PC-3 (cell line): ENCODE results near the gene CLPSL2.

ENCODE experiments used
- CTCF ChIP-seq: fragments of 300-600 bp; sonication (generic); conservative IDR thresholded peaks from 2 replicates; pipeline ENCODE4 v1.5.1; 2017; ENCODE audit warnings: antibody characterized with exemption, low read depth, mild to moderate bottlenecking, low read length
- EZH2 ChIP-seq: fragments of 300-600 bp; sonication (generic); IDR thresholded peaks from one replicate; pipeline ENCODE4 v1.6.1; 2017; ENCODE audit warnings: antibody characterized with exemption, mild to moderate bottlenecking, low read length; ENCODE audit not compliant: unreplicated experiment
- EZH2phosphoT487 ChIP-seq: fragments of 300-600 bp; sonication (generic); IDR thresholded peaks from 2 replicates; pipeline ENCODE4 v1.6.1; 2018; ENCODE audit warnings: mild to moderate bottlenecking, antibody characterized with exemption, low read length, borderline replicate concordance

GRCh38 chr6:35804996-35805736 is 28.8 kb downstream of the CLPSL2 start, which contains the start of gene LHFPL5:
- TF ChIP-seq CTCF (no peak), EZH2 (no peak), EZH2phosphoT487 (no peak)
